K562 (cell line): ENCODE data around the gene NFILZ. TPM values are rescaled to one million over a fixed set of nuclear protein-coding genes. Genes with fewer than 3 reads are reported as not detected.
A peak's percentile ranks its signal among the peaks of the same experiment; 100 is the strongest.

ENCODE experiments used
- FOXP4 ChIP-seq: sonication (generic); formaldehyde crosslinking; IDR thresholded peaks from 2 replicates; pipeline ENCODE4 v1.8.0; 2022; ENCODE audit warnings: mild to moderate bottlenecking, missing genetic modification reagents, borderline replicate concordance
- HOMEZ ChIP-seq: fragments of 250-450 bp; sonication (Bioruptor Pico); IDR thresholded peaks from 2 replicates; pipeline ENCODE4 v1.4.0; 2020; ENCODE audit warnings: mild to moderate bottlenecking, moderate library complexity
- RBM17 ChIP-seq: fragments of 200-400 bp; formaldehyde crosslinking; IDR thresholded peaks from 2 replicates; pipeline ENCODE4 v1.6.1; 2017; ENCODE audit warnings: low read depth, mild to moderate bottlenecking, low read length, borderline replicate concordance
- SPI1 ChIP-seq: IDR thresholded peaks from 2 replicates; pipeline ENCODE4 v1.6.1; 2011; ENCODE audit warnings: low read depth, low read length, control low read depth, borderline replicate concordance
- TFAP4 ChIP-seq: sonication (generic); formaldehyde crosslinking; IDR thresholded peaks from 2 replicates; pipeline ENCODE4 v1.8.0; 2022; ENCODE audit warnings: missing genetic modification reagents, mild to moderate bottlenecking, moderate library complexity, borderline replicate concordance
- XRCC4 ChIP-seq: IDR thresholded peaks from one replicate; pipeline ENCODE4 v1.6.1; 2011; ENCODE audit not compliant: insufficient read depth, insufficient read length; ENCODE audit errors: extremely low read depth
- XRCC5 ChIP-seq: fragments of 200-400 bp; formaldehyde crosslinking; IDR thresholded peaks from 2 replicates; pipeline ENCODE4 v1.6.1; 2017; ENCODE audit warnings: low read depth, mild to moderate bottlenecking, low read length
- ZBTB34 ChIP-seq: fragments of 250-450 bp; sonication (Bioruptor Pico); IDR thresholded peaks from 2 replicates; pipeline ENCODE4 v1.8.0; 2021; ENCODE audit warnings: mild to moderate bottlenecking, moderate library complexity
- ZBTB7A ChIP-seq: IDR thresholded peaks from 2 replicates; pipeline ENCODE4 v1.6.1; 2011; ENCODE audit warnings: low read depth, mild to moderate bottlenecking, low read length, moderate library complexity, borderline replicate concordance; ENCODE audit not compliant: control insufficient read depth
- ZNF165 ChIP-seq: fragments of 250-450 bp; sonication (Bioruptor Pico); IDR thresholded peaks from 2 replicates; pipeline ENCODE4 v1.4.0; 2020; ENCODE audit warnings: borderline replicate concordance
- ZNF175 ChIP-seq: fragments of 200-800 bp; sonication (Bioruptor generic); IDR thresholded peaks from 2 replicates; pipeline ENCODE4 v1.6.1; 2016; ENCODE audit warnings: low read depth, mild to moderate bottlenecking, missing genetic modification characterization, missing compliant biosample characterization
- ZNF639 ChIP-seq, 2 experiments: fragments of 200-800 bp in 1 of 2; sonication (Bioruptor generic) in 1 of 2; sonication (generic) in 1 of 2; formaldehyde crosslinking in 1 of 2; IDR thresholded peaks in 1 of 2; conservative IDR thresholded peaks in 1 of 2; 2 replicates each; pipeline versions ENCODE4 v1.5.0 to v1.6.1; 2016 to 2020; ENCODE audit warnings: missing compliant biosample characterization in 1 of 2, missing genetic modification characterization in 1 of 2, missing genetic modification reagents in 1 of 2
- ZNF696 ChIP-seq: fragments of 250-450 bp; sonication (Bioruptor Pico); conservative IDR thresholded peaks from 2 replicates; pipeline ENCODE4 v1.4.0; 2020; ENCODE audit warnings: mild to moderate bottlenecking, moderate library complexity
- polyA plus RNA-seq, 8 experiments: library from polyadenylated mRNA; depleted of rRNA in 4 of 8; stranded (reverse) in 5 of 8; unstranded in 3 of 8; fragments of >200 nt; fragmentation: Nextera tagmentation in 2 of 8; fragmentation: Illumina TruSeq in 1 of 8; extraction: Ambion mirVana in 2 of 8; extraction: Trizol in 1 of 8; gene quantifications; 2 replicates each; pipeline versions ENCODE4 v1.2.1 to v1.2.3, GENCODE V29; 2011 to 2014; ENCODE audit warnings: inconsistent platforms in 1 of 8, missing spikeins in 1 of 8
- total RNA-seq, 7 experiments: library from RNA; depleted of rRNA in 6 of 7; stranded (reverse); fragments of >200 nt in 6 of 7; fragmentation: Illumina TruSeq in 2 of 7; extraction: Trizol in 2 of 7; gene quantifications; 2 replicates each; pipeline versions ENCODE4 v1.2.1 to v1.2.3, GENCODE V29; 2011 to 2021; ENCODE audit warnings: low replicate concordance in 1 of 7

NFILZ gene
- total and polyA plus RNA-seq, 9 of the 15 experiments (the other 6 are each of a cell fraction or from before 2014, with no cell fraction given) = not detected

GRCh38 chr19:8654591-8655339 lies 24.3 kb downstream of the NFILZ start (continued):
- TF ChIP-seq TFAP4 (CRISPR knock-in tag) (peak; percentile 52; the same call in 1 of the 2 replicates), ZNF175 (no peak), XRCC4 (no peak), ZNF639 (CRISPR knock-in tag; conservative IDR thresholded peaks at IDR 0.05 in 1 of 2, IDR thresholded peaks at IDR 0.05 in 1 of 2) (no peak), ZBTB34 (no peak), XRCC5 (no peak), ZNF696 (CRISPR knock-in tag) (no peak), FOXP4 (CRISPR knock-in tag) (no peak), ZNF165 (CRISPR knock-in tag) (no peak), ZBTB7A (peak; percentile 64), HOMEZ (CRISPR knock-in tag) (no peak), SPI1 (peak; percentile 73; the same call in 1 of the 2 replicates), RBM17 (no peak)
